ENCODE measurements around the gene BAHCC1.

DNA sequence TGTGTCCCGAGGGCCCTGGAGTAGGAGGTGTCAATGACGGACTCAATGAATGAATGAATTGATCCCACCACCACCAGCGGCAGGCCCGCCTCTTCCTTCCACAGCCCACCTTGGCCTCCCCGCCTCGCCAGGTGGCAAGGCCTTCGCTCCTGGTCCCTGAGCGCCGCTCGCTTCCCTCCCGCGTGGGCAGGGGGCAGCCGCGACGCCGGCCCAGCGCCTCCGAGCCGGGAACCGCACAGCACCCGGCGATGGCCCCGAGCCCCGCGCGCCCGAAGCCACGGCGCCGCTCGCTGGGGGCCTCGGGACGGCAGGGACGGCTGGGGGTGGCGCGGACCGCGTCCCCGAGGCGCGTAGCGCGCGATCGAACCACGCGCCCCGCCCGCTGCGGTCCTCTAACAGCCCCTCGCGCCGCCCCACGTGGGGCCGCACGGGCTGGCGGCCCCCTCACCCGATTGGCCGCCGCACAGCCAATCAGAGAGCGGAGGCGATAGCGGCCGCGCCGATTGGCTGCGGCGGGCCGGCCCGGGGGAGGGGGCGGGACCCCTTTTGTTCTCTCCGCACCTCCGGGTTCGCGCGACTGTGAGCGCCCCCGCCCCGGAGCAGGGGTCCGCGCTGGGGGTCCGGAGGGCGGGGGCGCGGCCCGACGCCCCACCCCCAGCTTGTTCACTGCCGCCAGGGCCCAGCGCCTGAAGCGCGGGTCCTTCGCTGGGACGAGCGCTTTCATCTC, 86.0 kb downstream of the BAHCC1 start:
- TF ChIP-seq, protein P1, sequence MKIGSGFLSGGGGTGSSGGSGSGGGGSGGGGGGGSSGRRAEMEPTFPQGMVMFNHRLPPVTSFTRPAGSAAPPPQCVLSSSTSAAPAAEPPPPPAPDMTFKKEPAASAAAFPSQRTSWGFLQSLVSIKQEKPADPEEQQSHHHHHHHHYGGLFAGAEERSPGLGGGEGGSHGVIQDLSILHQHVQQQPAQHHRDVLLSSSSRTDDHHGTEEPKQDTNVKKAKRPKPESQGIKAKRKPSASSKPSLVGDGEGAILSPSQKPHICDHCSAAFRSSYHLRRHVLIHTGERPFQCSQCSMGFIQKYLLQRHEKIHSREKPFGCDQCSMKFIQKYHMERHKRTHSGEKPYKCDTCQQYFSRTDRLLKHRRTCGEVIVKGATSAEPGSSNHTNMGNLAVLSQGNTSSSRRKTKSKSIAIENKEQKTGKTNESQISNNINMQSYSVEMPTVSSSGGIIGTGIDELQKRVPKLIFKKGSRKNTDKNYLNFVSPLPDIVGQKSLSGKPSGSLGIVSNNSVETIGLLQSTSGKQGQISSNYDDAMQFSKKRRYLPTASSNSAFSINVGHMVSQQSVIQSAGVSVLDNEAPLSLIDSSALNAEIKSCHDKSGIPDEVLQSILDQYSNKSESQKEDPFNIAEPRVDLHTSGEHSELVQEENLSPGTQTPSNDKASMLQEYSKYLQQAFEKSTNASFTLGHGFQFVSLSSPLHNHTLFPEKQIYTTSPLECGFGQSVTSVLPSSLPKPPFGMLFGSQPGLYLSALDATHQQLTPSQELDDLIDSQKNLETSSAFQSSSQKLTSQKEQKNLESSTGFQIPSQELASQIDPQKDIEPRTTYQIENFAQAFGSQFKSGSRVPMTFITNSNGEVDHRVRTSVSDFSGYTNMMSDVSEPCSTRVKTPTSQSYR (CRISPR knock-in tag; IDR thresholded peaks at IDR 0.05): no peak
- TF ChIP-seq, protein P2, sequence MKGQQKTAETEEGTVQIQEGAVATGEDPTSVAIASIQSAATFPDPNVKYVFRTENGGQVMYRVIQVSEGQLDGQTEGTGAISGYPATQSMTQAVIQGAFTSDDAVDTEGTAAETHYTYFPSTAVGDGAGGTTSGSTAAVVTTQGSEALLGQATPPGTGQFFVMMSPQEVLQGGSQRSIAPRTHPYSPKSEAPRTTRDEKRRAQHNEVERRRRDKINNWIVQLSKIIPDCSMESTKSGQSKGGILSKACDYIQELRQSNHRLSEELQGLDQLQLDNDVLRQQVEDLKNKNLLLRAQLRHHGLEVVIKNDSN (CRISPR knock-in tag; IDR thresholded peaks at IDR 0.05): peak; percentile 69
- TF ChIP-seq, protein P3, sequence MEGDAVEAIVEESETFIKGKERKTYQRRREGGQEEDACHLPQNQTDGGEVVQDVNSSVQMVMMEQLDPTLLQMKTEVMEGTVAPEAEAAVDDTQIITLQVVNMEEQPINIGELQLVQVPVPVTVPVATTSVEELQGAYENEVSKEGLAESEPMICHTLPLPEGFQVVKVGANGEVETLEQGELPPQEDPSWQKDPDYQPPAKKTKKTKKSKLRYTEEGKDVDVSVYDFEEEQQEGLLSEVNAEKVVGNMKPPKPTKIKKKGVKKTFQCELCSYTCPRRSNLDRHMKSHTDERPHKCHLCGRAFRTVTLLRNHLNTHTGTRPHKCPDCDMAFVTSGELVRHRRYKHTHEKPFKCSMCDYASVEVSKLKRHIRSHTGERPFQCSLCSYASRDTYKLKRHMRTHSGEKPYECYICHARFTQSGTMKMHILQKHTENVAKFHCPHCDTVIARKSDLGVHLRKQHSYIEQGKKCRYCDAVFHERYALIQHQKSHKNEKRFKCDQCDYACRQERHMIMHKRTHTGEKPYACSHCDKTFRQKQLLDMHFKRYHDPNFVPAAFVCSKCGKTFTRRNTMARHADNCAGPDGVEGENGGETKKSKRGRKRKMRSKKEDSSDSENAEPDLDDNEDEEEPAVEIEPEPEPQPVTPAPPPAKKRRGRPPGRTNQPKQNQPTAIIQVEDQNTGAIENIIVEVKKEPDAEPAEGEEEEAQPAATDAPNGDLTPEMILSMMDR (IDR thresholded peaks at IDR 0.05): no peak
- TF ChIP-seq KAT7 (CRISPR knock-in tag; IDR thresholded peaks at IDR 0.05; ENCODE audit: borderline replicate concordance) (no peak), CBFB (CRISPR knock-in tag; IDR thresholded peaks at IDR 0.05; ENCODE audit: low read depth) (no peak), TEAD4 (CRISPR knock-in tag; IDR thresholded peaks at IDR 0.05) (peak; percentile 70; the same call in 1 of the 2 replicates)
